Medulla oblongata (tissue), 1 donor: ENCODE measurements around the gene PFN2.
"Not testable (repeated sequence)": the region's sequence is repeated elsewhere in the genome, so short reads cannot be mapped to it uniquely, and the experiment has no call there.

Experiments
- DNase-seq: peaks from one replicate; pipeline ENCODE4 v3.0.0-alpha.2; 2015; ENCODE audit errors: extremely low spot score

Gene PFN2

GRCh38 chr3:149968216-149968615, 2.5 kb downstream of the PFN2 start:
- DNase-seq, result no peak

DNA sequence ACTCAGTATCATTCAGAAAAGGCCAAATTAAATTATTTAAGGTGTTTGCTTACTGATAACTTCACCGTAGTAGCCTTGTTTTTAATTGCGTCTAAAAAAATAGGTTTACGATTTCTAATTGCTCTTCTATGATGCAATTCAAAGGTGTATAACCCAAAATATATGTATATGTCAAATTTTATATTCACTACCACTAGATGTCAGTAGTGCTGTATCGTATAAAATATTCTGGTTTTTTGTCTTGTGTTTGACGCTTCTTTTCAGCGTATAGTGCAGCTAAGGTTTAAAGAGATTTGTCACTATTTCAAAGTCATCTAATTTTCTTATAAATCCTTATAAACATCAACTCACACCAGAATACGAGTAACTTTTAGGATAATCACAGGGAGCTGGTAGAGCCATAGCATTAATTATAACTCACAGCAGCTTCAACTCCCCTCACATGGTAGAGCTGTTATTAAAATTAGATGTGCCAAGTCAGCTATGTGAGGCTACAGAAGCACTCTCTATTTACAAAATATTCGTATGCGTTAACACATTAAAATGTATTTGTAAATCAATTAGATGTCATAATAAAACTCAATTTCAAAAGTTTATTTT, 3.5 kb downstream of the PFN2 start:
- DNase-seq, result peak; percentile 77

GRCh38 chr3:149965278-149965677, 5.4 kb downstream of the PFN2 start:
- DNase-seq, result no peak

- no peak for DNase-seq
These were observed 6.4 kb downstream of the PFN2 start for GRCh38 chr3:149964291-149964690.

DNA sequence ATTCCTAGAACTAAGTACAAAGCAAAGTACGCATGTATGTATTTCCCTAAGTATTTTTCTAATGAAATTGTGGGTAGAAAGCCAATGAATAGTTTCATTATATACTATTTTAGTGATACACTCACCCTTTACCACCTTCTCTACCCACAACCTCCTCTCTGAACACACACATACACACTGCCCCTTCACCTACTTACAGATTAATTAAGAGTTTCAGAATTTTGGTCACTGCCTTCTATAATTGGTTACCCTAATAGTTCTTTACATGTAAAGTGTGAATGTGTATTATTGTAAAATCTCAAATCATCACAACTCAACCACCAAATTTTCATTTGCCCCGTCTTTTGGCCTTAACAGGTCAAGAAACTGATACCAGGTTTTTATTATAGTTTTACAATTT, 7.2 kb downstream of the PFN2 start:
- no peak for DNase-seq

- DNase-seq, result no peak
These were observed 11.3 kb downstream of the PFN2 start for GRCh38 chr3:149959443-149959842.

DNA sequence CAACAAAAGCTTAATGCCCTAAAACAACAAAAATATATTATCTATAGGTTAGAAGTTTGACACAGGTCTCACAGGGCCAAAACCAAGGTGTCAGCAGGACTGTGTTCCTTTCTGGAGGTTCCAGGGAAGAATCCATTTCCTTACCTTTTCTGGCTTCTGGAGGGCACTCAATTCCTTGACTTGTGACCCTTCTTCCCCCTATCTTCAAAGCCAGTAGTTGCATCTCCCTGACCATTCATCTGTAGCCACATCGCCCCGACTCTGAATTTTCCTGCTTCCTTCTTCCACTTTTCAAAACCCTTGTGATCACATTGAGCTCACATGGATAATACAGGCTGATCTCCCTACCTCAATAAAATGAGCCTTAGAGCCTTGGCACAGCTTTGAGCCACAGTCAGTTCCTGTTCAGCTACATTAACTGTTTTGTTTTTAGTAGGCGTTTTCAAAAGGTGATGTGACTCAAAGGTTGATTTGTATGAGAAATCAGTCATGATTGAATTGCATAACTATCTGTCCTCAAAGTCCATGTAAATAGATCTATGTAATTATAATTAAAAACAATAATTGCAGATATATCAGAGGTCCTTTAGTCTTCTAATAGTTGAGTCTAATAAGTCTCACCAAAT, 12.4 kb downstream of the PFN2 start:
- DNase-seq, result no peak

GRCh38 chr3:149957361-149958125, 13.2 kb downstream of the PFN2 start:
- no peak for DNase-seq

- peak; percentile 76 for DNase-seq
These were observed 15.2 kb downstream of the PFN2 start for GRCh38 chr3:149955449-149955848.

- DNase-seq, result no peak
These were observed 15.9 kb downstream of the PFN2 start for GRCh38 chr3:149954812-149955211.

- no peak for DNase-seq
These were observed 21.5 kb downstream of the PFN2 start for GRCh38 chr3:149949181-149949580.

GRCh38 chr3:149947231-149947630, 23.5 kb downstream of the PFN2 start:
- DNase-seq, result no peak

DNA sequence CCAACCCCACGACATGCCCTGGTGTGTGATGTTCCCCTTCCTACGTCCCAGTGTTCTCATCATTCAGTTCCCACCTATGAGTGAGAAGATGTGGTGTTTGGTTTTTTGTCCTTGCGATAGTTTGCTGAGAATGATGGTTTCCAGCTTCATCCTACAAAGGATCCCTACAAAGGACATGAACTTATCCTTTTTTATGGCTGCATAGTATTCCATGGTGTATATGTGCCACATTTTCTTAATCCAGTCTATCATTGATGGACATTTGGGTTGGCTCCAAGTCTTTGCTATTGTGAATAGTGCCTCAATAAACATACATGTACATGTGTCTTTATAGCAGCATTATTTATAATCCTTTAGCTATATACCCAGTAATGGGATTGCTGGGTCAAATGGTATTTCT, 26.7 kb downstream of the PFN2 start:
- DNase-seq, result not testable (repeated sequence)

- no peak for DNase-seq
These were observed 28.3 kb downstream of the PFN2 start for GRCh38 chr3:149942409-149942808.

DNA sequence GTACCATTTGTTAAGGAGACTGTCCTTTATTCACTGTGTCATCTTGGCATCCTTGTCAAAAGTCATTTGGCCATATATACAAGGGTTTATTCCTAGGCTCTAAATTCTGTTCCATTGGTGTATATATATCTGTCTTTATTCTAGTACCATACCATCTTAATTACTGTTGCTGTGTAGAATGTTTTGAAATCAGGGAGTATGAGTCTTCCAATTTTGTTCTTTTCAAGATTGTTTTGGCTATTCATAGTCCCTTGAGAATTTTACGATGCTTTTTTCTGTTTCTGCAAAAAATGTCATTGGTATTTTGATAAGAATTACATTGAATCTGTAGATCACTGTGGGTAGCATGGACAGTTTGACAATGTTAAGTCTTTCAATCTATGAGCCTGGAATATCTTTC, 28.7 kb downstream of the PFN2 start:
- no peak for DNase-seq

GRCh38 chr3:149941186-149941585, 29.5 kb downstream of the PFN2 start:
- DNase-seq, result no peak

DNA sequence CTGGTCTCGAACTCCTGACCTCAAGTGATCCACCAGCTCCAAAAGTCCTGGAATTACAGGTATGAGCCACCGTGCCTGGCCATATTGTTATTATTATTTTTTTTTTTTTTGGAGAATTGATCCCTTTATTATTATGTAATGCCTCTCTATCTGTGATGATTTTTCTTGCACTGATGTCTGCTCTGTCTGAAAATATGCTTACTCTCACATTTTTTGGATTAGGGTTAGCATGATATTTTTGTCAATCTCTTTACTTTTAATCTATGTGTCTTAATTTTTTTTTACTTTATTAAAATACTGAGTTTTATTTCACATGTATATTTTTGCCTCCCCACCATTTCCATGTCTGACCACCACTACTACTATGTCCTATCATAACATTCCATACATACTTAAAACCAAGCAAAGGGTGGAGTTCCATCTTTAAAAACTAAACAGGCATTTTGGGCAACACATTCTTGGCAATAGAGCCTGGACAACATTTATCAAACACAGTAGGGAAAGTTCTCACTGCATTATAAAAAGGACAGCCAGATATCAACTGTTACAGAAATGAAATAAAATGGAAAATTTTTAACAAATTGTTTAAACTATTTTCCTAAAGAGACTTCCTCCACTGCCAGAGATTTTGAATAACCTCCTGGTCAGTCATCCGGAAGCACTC, 32.2 kb downstream of the PFN2 start:
- not testable (repeated sequence) for DNase-seq

- peak; percentile 49 for DNase-seq
These were observed 33.9 kb downstream of the PFN2 start for GRCh38 chr3:149936812-149937230.

GRCh38 chr3:149934524-149934923, 36.2 kb downstream of the PFN2 start:
- no peak for DNase-seq

GRCh38 chr3:149933858-149934257, 36.8 kb downstream of the PFN2 start:
- no peak for DNase-seq

- DNase-seq, result no peak
These were observed 37.7 kb downstream of the PFN2 start for GRCh38 chr3:149933008-149933407.

DNA sequence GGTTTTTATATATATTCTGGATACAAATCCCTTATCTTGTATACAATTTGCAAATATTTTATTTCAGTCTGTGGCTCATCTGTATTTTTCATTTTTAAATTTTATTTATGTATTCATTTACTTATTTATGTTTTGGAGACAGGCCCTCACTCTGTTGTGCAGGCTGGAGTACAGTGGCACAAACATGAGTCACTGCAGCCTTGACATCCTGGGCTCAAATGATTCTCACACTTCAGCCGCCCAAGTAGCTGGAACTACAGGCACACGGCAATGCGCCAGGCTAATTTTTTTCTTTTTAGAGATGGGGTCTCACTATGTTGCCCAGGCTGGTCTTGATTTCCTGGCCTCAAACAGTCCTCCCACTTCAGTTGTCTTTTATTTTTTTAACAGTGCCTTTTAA, 50.6 kb downstream of the PFN2 start:
- no peak for DNase-seq

- DNase-seq, result no peak
These were observed 51.2 kb downstream of the PFN2 start for GRCh38 chr3:149919509-149919908.
